Right ventricle myocardium superior (tissue), 1 donor: ENCODE data around the gene SLC27A1. TPM values are rescaled to one million over a fixed set of nuclear protein-coding genes. Genes with fewer than 3 reads are reported as not detected.
"Not testable (repeated sequence)": the region's sequence is repeated elsewhere in the genome, so short reads cannot be mapped to it uniquely, and the experiment has no call there.

Experiments
- ATAC-seq: fragments of 200-7000 bp; cut with Tn5 transposase; one replicate; pipeline ENCODE4 v1.9.1; 2020; ENCODE audit warnings: mild to moderate bottlenecking; ENCODE audit not compliant: poor library complexity
- DNase-seq: peaks from one replicate; pipeline ENCODE4 v3.0.0-alpha.2; 2020
- intact Hi-C: fragments of 100-400 bp; cut with DNase I; formaldehyde crosslinking; loops from one replicate; pipeline ENCODE4 v1.11.2; 2022
- total RNA-seq: library from RNA; stranded (reverse); fragmentation: NEBNext Ultra II Directional; extraction: Animal tissue kit (Norgen Biotek cat#: 25700); gene quantifications from one replicate; pipeline ENCODE4 v1.2.1, GENCODE V29; 2021
- donor health status: DM: no; HTN: yes; CAD: no; lungs with severe emphysema.

Gene SLC27A1
- total RNA-seq, 1 donor from 2014 or later, result 64.2 TPM

DNA sequence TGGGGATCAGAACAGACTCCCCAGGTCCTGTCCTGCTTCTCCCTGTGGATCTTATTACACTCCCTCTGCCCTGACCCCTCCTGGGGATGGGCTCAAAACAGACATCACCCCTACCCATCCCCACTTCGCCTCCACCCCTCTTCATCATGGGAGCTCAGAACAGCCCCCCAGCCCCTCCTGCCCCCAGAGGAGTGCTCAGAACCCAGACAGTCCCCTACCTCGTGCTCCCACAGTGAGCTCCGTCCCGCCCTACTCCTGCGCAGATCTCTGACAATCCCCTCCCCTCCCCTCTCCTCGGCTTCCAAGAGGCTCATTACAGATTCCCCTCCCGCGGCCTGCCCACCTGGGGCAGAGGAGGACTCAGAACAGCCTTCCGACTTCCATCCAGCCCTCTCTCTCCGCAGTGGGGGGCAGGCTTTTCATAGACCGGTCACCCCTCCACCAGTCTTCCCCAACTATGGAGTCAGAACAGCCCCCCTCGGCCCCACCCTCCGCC is 15.7 kb upstream of the SLC27A1 start:
- no peak for ATAC-seq
- intact Hi-C loops, result loop anchor here (10.0 kb wide), 1 partner anchor 330 kb away; no protein-coding TSS in a partner anchor
- no peak for DNase-seq

DNA sequence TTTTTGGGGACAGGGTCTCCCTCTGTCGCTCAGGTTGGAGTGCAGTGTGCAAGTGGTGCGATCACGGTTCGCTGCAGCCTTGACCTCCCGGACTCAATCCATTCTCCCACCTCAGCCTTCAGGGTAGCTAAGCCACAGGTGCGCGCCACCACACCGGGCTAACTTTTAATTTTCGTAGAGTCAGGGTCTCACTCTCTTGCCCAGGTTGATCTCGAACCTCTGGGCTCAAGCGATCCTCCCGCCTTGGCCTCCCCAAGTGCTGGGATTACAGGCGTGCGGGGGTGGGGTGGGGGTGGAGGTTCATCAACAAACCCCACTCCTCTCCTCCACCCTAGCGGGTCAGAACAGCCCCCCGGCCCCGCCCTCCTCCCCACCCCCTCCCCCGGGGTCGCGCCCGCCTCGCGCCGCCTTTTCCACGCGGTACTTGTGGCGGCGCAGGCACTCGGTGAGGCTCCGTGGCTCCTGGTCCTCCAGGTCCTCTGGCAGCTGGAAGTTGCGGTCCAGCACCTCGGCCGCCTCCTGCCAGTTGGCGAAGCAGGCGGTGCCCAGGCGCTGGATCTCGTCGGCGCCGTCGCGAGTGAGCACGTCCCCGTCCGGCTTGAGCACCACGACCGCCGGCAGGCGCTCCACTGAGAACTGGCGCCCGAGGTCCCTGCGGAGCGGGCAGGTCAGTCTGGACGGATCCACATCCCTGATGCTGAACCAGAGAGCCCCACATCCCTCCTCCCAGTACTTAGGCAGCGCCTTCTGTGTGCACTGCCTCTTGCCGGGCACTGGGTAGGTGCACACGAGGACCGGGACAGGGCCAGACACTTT is 14.8 kb upstream of the SLC27A1 start:
- DNase-seq (no peak), ATAC-seq (no peak)
- intact Hi-C loops, result loop anchor here (10.0 kb wide), 1 partner anchor 329 kb away; no protein-coding TSS in a partner anchor

GRCh38 chr19:17456127-17456526 is 14.2 kb upstream of the SLC27A1 start:
- DNase-seq (no peak), ATAC-seq (no peak)
- intact Hi-C loops, result loop anchor here (10.0 kb wide), 1 partner anchor 329 kb away; no protein-coding TSS in a partner anchor

- intact Hi-C loops, result loop anchor here (10.0 kb wide), 1 partner anchor 327 kb away; no protein-coding TSS in a partner anchor
Observed at GRCh38 chr19:17457616-17458015, 12.7 kb upstream of the SLC27A1 start.

GRCh38 chr19:17458970-17459369 is 11.4 kb upstream of the SLC27A1 start:
- DNase-seq (no peak), ATAC-seq (no peak)
- intact Hi-C loops, result loop anchor here (10.0 kb wide), 1 partner anchor 326 kb away; no protein-coding TSS in a partner anchor

More at GRCh38 chr19:17457616-17458015, 12.7 kb upstream of the SLC27A1 start:
- ATAC-seq (no peak), DNase-seq (no peak)

- ATAC-seq (no peak), DNase-seq (no peak)
- intact Hi-C loops, result no loop called here
Observed at GRCh38 chr19:17460372-17461230, 9.7 kb upstream of the SLC27A1 start, which contains the start of gene NXNL1. TSS of gene NXNL1 (minus strand) at chr19:17460926. CDS start at chr19:17460869, 57 bp downstream.

DNA sequence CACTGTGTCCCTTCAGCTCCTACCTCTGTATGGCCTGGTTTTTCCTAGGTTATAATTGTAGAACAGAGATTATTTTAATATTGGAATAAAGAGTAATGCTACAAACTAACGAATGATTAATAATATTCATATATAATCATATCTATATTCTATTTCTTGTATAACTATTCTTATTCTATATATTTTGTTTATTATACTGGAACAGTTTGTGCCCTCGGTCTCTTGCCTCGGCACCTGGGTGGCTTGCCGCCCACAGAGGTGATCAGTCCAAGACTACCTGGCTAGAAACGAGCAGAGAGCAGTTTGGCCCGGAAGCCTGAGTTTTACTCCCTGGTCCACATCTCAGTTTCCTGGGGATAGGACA is 3.9 kb upstream of the SLC27A1 start:
- intact Hi-C loops, result loop anchor here (5.0 kb wide), 1 partner anchor 69 kb away; no protein-coding TSS in a partner anchor
- ATAC-seq (no peak), DNase-seq (no peak)

DNA sequence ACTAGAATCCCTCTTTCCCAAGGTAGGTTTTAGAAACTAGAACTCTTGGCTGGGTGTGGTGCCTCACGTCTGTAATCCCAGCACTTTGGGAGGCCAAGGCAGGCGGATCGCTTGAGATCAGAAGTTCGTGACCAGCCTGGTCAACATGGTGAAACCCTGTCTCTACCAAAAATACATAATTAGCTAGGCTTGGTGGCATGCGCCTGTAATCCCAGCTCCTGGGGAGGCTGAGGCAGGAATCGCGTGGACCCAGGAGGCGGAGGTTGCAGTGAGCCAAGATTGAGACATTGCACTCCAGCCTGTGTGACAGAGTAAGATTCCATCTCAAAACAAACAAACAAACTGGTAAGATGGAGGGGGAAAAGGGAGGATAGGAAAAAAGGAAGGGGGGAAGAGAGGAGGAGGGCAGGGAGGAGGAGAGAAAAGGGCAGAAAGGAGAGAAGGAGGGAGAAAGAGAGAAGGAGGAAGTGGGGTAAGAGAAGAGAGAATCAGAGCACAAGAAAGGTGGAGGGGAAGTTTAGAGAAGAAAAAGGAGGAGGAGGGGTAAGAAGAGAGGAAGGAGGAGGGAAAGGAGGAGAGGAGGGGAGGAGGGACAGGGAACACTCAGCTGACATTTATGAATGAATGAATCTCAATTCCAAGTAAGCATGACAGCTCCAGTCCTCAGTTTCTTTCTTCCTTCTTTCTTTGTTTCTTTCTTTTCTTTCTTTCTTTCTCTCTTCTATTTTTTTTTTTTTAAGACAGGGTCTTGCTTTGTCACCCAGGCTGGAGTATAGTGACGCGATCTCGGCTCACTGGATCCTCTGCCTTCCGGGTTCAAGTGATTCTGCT is 2.6 kb upstream of the SLC27A1 start:
- DNase-seq, result no peak
- intact Hi-C loops, result loop anchor here (5.0 kb wide), 1 partner anchor 70 kb away; no protein-coding TSS in a partner anchor
- ATAC-seq, result no peak

DNA sequence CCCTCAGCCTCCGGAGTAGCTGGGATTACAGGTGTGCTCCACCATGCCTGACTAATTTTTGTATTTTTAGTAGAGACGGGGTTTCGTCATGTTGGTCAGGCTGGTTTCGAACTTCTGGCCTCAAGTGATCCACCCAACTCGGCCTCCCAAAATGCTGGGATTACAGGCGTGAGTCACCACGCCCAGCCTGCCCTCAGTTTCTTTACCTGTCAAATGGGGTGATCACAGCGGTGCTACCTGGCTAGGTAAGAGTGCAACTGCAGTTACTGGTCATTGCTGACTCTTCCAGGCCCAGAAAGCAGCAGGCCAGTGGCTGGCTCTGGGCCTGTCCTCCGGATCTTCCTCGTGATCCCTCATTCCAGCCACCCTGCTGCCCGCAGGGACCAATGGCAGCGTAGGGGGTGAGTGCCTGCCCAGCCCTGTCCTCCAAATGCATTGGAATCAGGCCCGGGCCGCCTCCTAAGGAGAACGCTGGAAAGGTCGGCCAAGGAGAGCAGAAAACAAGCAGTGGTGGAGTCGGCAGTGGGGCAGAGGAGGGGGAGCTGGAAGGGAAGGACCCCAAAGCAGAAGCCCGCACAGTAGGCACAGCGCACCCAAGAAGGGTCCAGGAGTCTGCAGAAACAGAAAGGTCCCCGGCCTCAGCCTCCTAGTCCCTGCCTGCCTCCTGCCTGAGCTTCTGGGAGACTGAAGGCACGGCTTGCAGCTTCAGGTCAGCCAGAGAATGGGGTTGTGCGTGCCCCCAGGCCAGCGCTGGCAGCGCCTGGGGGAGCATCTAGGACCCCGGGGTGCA is 1.8 kb upstream of the SLC27A1 start:
- intact Hi-C loops, result loop anchor here (5.0 kb wide), 1 partner anchor 71 kb away; no protein-coding TSS in a partner anchor
- peak; percentile 91 for DNase-seq
- peak; percentile 57 for ATAC-seq

- ATAC-seq (no peak), DNase-seq (no peak)
- intact Hi-C loops, result loop anchor here (5.0 kb wide), 1 partner anchor 72 kb away; no protein-coding TSS in a partner anchor
Observed at GRCh38 chr19:17469092-17469480, 1.2 kb upstream of the SLC27A1 start.

- peak; percentile 97 for DNase-seq
- intact Hi-C loops, result loop anchor here (5.0 kb wide), 1 partner anchor 72 kb away; no protein-coding TSS in a partner anchor
- ATAC-seq, result peak; percentile 78
Observed at GRCh38 chr19:17469481-17470067, 750 bp upstream of the SLC27A1 start.

DNA sequence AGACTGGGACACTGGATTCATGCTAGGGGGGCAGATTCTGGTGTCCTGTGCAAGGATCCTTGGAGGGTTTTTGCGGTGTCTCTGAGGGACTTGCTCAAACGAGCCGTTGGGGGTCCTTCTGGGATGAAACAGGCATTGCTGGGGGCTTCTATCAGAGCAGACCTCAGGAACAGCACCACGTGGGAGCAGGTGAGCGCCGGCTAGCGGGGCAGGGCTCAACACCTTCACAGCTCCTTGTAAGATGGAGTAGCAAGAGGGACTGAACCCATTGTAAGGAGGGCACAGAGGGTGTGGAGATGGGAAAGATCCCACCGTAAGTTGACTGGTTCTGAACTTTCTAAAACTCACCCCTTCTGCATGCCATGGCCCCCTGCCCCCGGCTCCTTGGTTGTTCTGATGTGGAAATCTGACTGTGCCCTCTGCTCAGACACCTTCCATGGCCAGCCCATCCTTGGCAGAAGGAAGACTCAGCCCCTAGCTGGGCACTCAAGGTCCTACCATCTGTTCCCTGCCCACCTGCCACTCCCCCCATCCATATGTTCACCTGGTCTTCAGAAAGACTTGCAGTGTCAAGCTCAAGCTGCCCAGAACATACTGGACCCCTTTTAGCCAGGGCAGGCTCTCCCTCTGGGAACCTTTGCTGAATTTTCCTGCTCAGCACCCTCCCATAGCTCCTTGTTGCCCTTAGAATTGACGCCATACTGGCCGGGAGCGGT is 1.2 kb downstream of the SLC27A1 start:
- ATAC-seq (no peak), DNase-seq (no peak)
- intact Hi-C loops, result no loop called here

DNA sequence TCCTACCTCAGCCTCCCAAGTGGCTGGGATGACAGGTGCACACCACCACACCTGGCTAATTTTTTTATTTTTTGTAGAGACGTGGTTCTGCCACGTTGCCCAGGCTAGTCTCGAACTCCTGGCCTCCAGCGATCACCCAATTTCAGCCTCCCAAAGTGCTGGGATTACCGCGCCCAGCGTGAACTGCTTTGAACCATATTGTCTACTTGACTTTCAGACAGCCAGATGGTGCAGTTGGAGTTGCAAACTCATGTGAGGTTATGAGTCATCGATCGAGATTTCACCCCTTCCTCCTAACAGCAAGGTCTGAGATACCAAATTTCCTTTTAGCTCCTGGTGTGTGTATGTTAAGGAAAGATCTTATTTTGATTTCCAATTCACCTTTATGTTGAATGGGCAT is 2.7 kb downstream of the SLC27A1 start:
- intact Hi-C loops, result no loop called here
- no peak for ATAC-seq
- DNase-seq, result no peak

GRCh38 chr19:17475011-17475540 is 4.8 kb downstream of the SLC27A1 start:
- DNase-seq, intact Hi-C loops, ATAC-seq: not testable (repeated sequence)

GRCh38 chr19:17475541-17476115 is 5.3 kb downstream of the SLC27A1 start:
- ATAC-seq (peak; percentile 76), DNase-seq (peak; percentile 84)
- intact Hi-C loops, result no loop called here

DNA sequence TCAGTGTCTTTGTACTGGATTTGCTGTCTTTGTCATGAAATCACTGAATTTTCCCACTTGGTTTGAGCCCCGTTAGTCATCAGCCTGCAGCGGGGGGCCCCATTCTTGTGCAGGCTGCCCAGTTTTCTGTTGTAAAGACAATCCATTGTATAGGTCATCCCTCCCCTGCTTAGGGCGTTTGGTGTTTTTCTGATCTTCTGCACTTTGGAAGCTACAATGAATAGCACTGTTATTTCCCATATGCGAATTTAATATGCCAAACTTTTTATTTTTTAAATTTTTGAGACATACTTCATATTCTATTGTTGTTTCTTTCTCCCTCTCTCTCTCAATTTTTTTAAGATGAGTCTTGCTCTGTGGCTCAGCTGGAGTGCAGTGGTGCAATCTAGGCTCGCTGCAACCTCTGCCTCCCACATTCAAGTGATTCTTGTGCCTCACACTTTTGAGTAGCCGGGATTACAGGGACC is 9.0 kb downstream of the SLC27A1 start:
- intact Hi-C loops, result no loop called here

More for the DNA sequence above, 9.0 kb downstream of the SLC27A1 start:
- no peak for DNase-seq
- ATAC-seq, result no peak
